ENCODE measurements around the gene HS3ST5.

HS3ST5 gene

DNA sequence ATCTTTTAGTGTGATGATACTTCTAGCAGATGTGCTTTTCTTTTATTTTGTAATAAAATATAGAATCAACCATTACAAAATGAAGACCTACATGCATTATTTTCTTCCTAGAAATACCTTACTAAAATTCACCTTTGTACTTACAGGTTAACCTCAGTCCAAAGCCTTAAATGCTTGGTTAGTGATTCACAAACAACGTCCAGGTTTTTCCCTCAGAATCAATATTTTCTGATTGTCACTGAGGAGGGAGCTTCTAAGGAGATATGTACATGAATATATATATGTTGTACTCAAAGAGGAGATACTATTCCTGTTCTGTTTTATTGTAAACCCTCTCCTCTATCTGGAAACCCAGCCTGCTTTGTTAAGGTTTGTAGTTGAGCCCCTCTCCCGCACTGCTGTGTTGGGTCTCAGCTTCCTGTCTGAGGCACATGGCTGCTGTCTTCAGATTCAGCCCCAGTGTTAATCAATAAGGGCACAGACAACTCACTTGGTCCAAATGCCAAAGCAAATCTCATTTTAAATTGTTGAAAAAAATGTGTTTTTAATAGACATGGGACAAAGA is 33.9 kb upstream of the HS3ST5 start:
- TF ChIP-seq, protein P1, sequence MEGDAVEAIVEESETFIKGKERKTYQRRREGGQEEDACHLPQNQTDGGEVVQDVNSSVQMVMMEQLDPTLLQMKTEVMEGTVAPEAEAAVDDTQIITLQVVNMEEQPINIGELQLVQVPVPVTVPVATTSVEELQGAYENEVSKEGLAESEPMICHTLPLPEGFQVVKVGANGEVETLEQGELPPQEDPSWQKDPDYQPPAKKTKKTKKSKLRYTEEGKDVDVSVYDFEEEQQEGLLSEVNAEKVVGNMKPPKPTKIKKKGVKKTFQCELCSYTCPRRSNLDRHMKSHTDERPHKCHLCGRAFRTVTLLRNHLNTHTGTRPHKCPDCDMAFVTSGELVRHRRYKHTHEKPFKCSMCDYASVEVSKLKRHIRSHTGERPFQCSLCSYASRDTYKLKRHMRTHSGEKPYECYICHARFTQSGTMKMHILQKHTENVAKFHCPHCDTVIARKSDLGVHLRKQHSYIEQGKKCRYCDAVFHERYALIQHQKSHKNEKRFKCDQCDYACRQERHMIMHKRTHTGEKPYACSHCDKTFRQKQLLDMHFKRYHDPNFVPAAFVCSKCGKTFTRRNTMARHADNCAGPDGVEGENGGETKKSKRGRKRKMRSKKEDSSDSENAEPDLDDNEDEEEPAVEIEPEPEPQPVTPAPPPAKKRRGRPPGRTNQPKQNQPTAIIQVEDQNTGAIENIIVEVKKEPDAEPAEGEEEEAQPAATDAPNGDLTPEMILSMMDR (IDR thresholded peaks at IDR 0.05): no peak
- no peaks in the 10 kb centered on the region for H3K4me1 ChIP-seq (ENCODE audit: control insufficient read depth in 1 of 2, insufficient read depth in 1 of 2, low read depth in 1 of 2, low read length in 1 of 2)
- H3K27ac ChIP-seq: no peak overlapping the region
- H3K9me3 ChIP-seq: no peaks in the 10 kb centered on the region
- no peaks in the 10 kb centered on the region for H3K27me3 ChIP-seq
- no peak overlapping the region for H3K4me3 ChIP-seq (ENCODE audit: low read depth in 1 of 2, low read length in 1 of 2)
- H3K36me3 ChIP-seq: no peaks in the 10 kb centered on the region

DNA sequence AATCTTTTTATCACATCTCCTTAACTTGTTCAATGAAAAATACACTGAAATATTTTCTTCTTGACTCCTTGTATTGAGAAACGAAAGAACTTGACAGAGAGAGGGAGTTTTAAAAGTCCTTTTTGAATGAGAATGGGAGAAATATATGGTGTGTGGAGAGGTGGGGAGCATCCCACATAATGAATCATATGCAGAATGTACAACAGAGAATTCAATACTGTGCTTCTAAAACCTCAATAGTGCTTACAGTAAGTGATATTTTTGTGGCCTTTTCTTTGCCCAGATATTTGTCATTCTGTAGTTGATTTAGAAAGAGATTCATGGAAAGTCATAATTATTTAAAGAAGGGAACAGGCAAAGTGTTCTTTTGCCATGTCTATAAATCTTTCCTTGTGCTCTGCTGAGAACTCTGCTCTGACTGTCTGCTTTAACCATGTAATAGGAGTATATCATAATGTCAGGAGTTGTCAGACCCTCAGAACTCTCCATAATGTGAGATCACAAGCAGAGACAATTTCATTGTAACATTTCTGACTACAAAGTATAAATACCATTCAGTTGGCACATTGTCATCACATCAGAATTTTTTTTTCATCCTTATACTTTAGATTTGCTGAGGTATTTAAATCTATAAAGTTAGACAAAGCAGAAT is 32.8 kb upstream of the HS3ST5 start:
- Histone ChIP-seq H3K36me3 (no peaks in the 10 kb centered on the region), H3K4me3 (ENCODE audit: low read depth in 1 of 2, low read length in 1 of 2) (no peak overlapping the region), H3K27ac (no peak overlapping the region), H3K27me3 (no peaks in the 10 kb centered on the region), H3K9me3 (no peaks in the 10 kb centered on the region), H3K4me1 (ENCODE audit: control insufficient read depth in 1 of 2, insufficient read depth in 1 of 2, low read depth in 1 of 2, low read length in 1 of 2) (no peaks in the 10 kb centered on the region)
- TF ChIP-seq, protein P1 (IDR thresholded peaks at IDR 0.05): no peak

GRCh38 chr6:114367315-114367961 is 24.6 kb upstream of the HS3ST5 start:
- no peaks in the 10 kb centered on the region for H3K4me1 ChIP-seq (ENCODE audit: control insufficient read depth in 1 of 2, insufficient read depth in 1 of 2, low read depth in 1 of 2, low read length in 1 of 2)
- TF ChIP-seq, protein P1 (IDR thresholded peaks at IDR 0.05): no peak
- no peaks in the 10 kb centered on the region for H3K9me3 ChIP-seq
- no peak overlapping the region for H3K4me3 ChIP-seq (ENCODE audit: low read depth in 1 of 2, low read length in 1 of 2)
- H3K27ac ChIP-seq: no peak overlapping the region
- no peaks in the 10 kb centered on the region for H3K27me3 ChIP-seq
- H3K36me3 ChIP-seq: no peaks in the 10 kb centered on the region

GRCh38 chr6:114366899-114367298 is 24.1 kb upstream of the HS3ST5 start:
- no peaks in the 10 kb centered on the region for H3K27me3 ChIP-seq
- TF ChIP-seq, protein P1 (IDR thresholded peaks at IDR 0.05): no peak

GRCh38 chr6:114364301-114364700 is 21.5 kb upstream of the HS3ST5 start:
- Histone ChIP-seq H3K27me3 (no peaks in the 10 kb centered on the region), H3K9me3 (no peaks in the 10 kb centered on the region), H3K36me3 (no peaks in the 10 kb centered on the region), H3K27ac (no peak overlapping the region), H3K4me1 (ENCODE audit: control insufficient read depth in 1 of 2, insufficient read depth in 1 of 2, low read depth in 1 of 2, low read length in 1 of 2) (no peaks in the 10 kb centered on the region), H3K4me3 (ENCODE audit: low read depth in 1 of 2, low read length in 1 of 2) (no peak overlapping the region)
- TF ChIP-seq, protein P1 (IDR thresholded peaks at IDR 0.05): no peak

More at GRCh38 chr6:114366899-114367298, 24.1 kb upstream of the HS3ST5 start:
- Histone ChIP-seq H3K9me3 (no peaks in the 10 kb centered on the region), H3K36me3 (no peaks in the 10 kb centered on the region), H3K4me1 (ENCODE audit: control insufficient read depth in 1 of 2, insufficient read depth in 1 of 2, low read depth in 1 of 2, low read length in 1 of 2) (no peaks in the 10 kb centered on the region), H3K27ac (no peak overlapping the region), H3K4me3 (ENCODE audit: low read depth in 1 of 2, low read length in 1 of 2) (no peak overlapping the region)
